ENCODE results near the gene ABCG1.

Gene ABCG1

DNA sequence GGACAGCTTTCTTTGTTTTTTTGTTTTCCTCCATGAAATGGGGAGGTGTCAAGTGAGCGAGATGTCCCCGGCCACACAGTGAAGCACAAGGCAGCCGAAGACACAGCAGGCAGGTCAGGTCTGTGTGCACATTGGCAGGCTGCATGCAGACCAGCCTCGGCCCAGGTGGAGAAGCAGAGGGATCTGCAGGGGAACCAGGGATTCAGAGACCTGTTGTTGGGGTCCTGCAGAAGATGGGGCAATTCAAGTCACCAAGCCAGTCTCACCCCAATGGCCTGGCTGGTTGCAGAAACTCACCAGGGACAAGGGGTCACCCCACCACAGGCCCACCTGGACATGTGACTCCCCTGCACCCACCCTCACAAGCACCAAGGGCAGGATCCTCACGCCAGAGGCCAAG lies 4.0 kb upstream of the ABCG1 start:
- no peak for DNase-seq

- DNase-seq, result no peak
Measured at GRCh38 chr21:42215942-42216725, 2.8 kb upstream of the ABCG1 start.

DNA sequence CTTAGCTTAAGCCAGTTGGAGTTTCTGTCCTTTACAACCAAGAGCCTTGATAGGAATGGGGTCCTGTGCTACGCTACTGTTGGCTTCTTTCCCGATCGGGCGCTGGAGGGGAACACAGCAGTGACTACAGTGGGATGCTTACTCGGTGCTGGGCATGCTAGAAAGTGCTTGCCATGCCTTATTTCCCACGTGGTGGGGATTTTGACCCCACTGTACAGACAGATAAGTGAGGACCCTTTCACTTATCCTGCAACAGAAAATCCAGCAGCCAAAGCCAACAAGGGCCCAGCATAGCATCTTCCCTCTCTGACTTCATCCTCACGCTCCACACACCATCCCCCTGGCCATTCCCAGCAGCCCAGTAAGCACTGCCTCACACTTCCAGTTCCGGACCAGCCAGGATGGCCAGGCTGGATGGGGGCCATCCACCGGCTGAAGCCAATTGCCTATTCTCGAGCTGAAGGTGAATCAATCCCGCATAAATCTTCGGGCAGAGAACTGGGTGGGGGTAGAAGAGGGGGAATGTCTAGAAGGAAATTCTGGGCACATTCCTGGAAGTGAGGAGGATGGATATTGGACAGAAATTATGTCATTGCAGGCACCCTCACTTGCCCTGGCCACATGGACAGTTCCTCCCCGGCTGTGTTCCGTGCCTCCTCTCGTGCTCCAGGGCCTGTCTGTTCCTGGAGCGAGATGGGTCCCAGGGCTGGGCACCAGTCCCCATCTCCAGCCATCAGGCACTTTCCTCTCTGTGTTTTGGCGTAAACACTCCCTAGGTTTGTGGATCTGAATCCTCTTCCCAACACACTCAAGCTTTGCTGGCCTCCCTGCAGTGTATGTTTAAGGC lies 2.0 kb upstream of the ABCG1 start:
- DNase-seq, result no peak

GRCh38 chr21:42219606-42220137 lies 732 bp downstream of the ABCG1 start:
- DNase-seq, result peak; percentile 65

DNA sequence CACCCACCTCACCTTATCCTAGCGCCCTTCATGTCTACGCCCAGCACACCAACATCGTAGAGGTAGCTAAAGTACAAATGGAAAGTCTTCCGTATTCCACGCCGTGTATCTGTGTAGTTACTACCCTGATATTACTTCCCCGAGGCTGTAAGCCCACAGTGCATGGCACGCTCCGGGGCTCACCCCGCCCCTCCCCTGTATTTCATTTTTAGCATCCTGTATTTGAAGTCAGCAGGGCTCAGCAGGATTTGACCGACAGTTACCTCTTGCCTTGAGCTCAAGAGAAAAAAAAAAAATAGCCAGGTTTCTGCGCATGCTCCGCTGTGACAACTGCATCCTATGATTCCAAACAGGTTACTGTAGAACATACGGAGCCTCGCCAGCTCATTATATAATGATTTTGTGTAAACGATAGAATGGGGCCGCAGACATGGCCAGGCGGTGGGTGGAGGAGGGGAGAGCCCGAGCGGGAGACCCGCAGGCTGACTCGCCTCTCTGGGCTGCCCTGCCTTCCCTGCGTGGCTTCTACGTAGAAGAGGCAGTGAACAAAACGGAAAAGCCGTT lies 1.3 kb downstream of the ABCG1 start:
- DNase-seq, result peak; percentile 89

- DNase-seq, result no peak
Measured at GRCh38 chr21:42221581-42222345, 2.8 kb downstream of the ABCG1 start.

DNA sequence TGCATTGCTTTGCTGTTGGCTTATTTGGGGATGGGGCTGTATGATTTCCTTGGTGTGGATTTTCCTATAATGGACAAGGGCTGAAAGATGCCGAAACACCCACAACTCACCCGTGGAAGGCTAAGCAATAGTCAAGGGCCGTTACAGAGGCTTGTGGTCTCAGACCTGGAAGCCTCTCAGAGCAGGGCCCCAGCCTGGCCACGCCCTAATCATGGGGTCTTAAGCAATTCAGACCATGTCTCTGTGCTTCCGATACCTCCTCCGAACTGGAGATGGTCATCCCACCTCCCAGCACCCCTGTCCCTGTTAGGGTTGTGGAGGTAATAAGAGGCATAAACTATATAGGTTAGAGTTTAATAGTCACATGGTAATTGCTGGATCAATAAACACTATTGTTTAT lies 3.4 kb downstream of the ABCG1 start:
- DNase-seq, result no peak

GRCh38 chr21:42222821-42223390 lies 4.0 kb downstream of the ABCG1 start:
- DNase-seq, result no peak

DNA sequence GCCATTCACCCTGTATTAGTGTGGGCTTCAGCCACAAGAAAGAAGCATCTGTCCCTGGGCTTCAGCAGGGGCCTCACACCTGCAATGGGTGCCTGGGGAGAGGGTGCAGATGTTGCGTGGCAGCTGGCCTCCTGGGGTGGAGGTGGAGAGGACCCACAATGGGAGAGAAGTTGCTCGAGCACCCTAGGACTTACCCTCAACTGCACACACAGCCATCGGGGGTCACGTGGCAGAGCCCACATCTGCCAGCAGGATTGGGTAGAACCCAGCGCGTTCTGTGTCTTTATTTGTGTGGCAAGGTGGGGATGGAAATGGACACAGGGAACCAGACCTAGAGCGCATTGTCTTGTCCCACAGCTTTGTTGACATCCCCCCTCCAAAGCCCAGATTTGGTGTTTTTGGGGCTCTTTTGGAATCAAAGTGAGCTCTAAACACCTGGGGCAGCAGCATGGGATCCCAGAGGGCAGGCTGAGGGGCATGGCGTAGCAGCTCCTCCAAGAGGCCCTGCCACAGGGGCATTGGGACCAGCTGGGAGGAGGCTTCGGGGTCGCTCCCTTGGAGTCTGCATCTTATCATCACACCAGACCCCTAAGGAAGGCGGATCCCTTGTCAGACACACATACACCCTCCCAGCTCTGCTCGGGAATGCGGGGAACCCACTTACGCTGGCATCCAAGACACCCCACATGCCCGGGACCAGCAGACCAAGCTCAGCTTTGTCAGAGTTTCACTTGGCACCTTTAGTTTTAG lies 5.1 kb downstream of the ABCG1 start:
- DNase-seq, result no peak

- DNase-seq, result no peak
Measured at GRCh38 chr21:42225042-42225441, 6.1 kb downstream of the ABCG1 start.

DNA sequence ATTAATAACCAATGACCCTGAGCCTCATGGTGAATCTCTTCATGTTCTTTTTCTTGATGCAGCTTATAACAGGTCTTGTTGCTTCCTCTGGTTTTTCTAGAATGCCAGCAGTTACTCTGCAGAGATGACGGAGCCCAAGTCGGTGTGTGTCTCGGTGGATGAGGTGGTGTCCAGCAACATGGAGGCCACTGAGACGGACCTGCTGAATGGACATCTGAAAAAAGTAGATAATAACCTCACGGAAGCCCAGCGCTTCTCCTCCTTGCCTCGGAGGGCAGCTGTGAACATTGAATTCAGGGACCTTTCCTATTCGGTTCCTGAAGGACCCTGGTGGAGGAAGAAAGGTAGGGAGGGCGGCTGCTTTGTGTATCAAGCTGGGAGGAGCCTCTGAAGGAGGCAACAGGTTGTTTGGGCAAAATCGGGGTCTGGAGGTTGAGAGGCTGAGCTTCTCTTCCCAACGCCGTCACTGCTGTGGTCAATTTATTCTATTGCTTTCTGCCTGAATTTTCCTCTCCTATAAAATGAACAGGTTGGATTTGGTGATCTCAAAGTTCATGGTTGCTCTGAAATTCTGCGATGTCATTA lies 6.7 kb downstream of the ABCG1 start:
- DNase-seq, result no peak

DNA sequence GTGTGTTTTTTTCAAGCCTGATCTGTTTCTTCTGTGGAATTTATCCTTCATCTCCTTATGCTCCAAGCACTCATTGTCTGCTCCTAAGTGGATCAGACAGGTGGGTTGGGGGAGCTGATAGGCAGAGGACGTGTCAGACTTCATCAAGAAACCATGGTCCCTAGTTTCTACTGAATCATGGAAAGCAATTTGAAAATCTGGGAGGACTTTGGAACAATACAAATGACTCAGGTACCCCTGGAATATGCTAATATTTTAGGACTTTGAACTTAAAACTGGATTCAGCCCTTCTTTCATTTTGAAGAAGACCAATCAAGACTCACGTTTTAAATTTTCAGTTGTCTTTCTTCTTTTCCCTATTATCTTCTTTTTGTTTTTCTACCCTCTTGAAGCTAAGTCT lies 7.7 kb downstream of the ABCG1 start:
- no peak for DNase-seq

GRCh38 chr21:42227909-42228708 lies 9.2 kb downstream of the ABCG1 start:
- no peak for DNase-seq

GRCh38 chr21:42228709-42229220 lies 9.8 kb downstream of the ABCG1 start:
- DNase-seq, result no peak

DNA sequence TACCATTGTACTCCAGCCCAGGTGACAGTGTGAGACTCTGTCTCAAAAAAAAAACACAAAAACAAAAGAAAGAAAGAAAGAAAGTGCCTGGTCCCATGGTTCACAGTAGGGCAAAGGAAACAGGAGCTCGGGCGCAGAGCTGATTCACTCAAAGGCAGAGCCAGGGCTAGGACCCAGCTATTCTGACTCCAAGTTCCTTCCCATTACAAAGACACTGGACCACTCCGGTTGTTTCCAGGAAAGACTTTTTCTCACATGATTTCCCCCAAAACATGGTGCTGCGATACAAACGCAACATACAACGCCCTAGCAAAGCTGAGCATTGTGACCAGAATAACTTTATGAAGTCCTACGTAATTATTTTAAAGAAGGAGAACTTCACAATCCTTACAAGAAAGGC lies 10.7 kb downstream of the ABCG1 start:
- no peak for DNase-seq

DNA sequence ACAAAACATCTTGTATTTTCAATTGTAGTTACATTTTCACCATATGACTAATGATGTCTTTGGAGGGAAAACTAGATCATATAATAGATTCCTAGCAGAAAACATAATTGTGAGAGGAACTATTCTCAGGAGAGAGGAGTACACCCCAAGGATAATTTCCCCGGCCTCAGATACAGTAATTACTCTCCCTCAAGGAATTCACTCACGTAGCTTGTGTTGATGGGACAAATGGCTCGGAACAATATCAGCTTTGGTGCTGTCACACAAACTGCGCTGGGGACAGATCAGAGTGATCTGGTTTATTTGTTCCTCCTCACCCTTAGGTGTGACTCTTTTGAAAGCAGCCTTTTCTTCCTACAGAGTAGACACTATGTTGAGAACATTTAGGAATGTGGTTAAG lies 11.2 kb downstream of the ABCG1 start:
- no peak for DNase-seq

DNA sequence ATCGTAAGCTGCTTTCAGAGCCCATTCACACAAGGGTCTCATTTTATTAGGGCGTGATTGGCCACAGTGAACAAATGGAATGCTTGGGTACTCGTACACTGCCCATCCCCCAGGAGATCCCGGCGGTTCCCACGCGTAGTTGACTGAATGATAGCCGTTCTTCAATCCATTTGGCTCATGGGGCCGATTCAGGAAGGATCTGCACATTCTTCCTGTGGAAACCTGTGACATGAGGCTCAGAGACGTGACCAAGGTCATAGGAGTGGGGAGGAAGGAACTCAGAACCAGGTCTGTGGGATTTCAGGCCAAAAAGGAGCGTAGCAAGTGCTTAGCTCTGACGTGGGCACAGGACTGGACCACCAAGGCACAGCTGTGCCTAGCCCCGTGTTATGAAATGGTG lies 11.7 kb downstream of the ABCG1 start:
- DNase-seq, result no peak

- no peak for DNase-seq
Measured at GRCh38 chr21:42231756-42232155, 12.8 kb downstream of the ABCG1 start.

DNA sequence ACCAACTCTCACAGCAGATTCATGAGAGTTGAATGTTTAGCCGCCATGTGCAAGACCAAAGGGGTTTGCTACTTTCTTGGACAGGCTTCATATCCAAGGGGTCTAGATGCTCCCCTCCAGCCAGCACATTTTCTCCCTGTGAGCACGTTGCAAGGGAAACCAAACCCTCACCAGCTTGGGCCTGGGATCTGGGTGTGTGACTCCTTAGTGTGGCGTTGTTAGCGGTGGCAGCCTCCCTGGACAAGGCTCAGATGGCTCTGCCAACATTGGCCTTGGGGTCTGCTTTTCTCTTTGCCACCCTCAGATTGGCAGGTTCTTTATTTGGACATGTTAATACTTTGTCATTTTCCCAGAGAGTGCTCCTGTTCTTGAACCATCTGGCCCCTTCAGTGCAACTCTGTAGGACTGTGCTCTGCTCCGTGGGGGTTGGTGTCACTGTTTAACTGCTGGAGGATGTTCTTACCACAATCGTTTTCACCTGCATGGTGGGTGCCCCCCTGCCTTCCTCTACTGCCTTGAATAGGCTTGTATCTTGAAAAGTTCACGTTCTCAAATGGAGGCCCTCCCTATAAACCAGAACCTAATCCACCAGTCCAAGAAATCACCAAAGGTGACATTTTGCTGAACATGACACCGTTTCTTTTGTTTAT lies 13.4 kb downstream of the ABCG1 start:
- peak; percentile 37 for DNase-seq
